Endodermal cell (in vitro differentiated cells): ENCODE results near the gene ALG14. TPM values are rescaled to one million over a fixed set of nuclear protein-coding genes. Genes with fewer than 3 reads are reported as not detected.

Source experiments
- DNase-seq: peaks from one replicate; pipeline ENCODE4 v3.0.0-alpha.2; 2017
- H3K27ac ChIP-seq: 2 replicates; pipeline ENCODE4 v1.5.1; 2013; ENCODE audit warnings: mild to moderate bottlenecking, low read depth, low read length, moderate library complexity
- H3K27me3 ChIP-seq: 2 replicates; pipeline ENCODE4 v1.6.1; 2013; ENCODE audit warnings: mild to moderate bottlenecking, low read length, moderate library complexity; ENCODE audit not compliant: insufficient read depth, control insufficient read depth, poor library complexity, severe bottlenecking
- H3K36me3 ChIP-seq: 2 replicates; pipeline ENCODE4 v1.7.0; 2013; ENCODE audit warnings: mild to moderate bottlenecking, low read length, moderate library complexity; ENCODE audit not compliant: control insufficient read depth, insufficient read depth
- H3K4me1 ChIP-seq: one replicate; pipeline ENCODE4 v1.7.0; 2013; ENCODE audit warnings: low read length; ENCODE audit not compliant: control insufficient read depth, insufficient read depth
- H3K4me3 ChIP-seq: 2 replicates; pipeline ENCODE4 v1.5.1; 2013; ENCODE audit warnings: mild to moderate bottlenecking, low read length, moderate library complexity
- H3K9ac ChIP-seq: 2 replicates; pipeline ENCODE4 v1.6.1; 2013; ENCODE audit warnings: mild to moderate bottlenecking, low read length, moderate library complexity; ENCODE audit not compliant: poor library complexity, severe bottlenecking; ENCODE audit errors: extremely low read depth
- H3K9me3 ChIP-seq: 2 replicates; pipeline ENCODE4 v1.6.1; 2013; ENCODE audit warnings: mild to moderate bottlenecking, low read length, moderate library complexity; ENCODE audit not compliant: control insufficient read depth
- H3K27ac Mint-ChIP-seq: 2 replicates; pipeline ENCODE4 v1.8.0; 2020; ENCODE audit warnings: mixed read lengths
- H3K27me3 Mint-ChIP-seq: 2 replicates; pipeline ENCODE4 v1.8.0; 2021; ENCODE audit warnings: mild to moderate bottlenecking, mixed read lengths; ENCODE audit not compliant: insufficient read depth
- H3K36me3 Mint-ChIP-seq: 2 replicates; pipeline ENCODE4 v1.8.0; 2020; ENCODE audit warnings: low read depth, mixed read lengths
- H3K4me1 Mint-ChIP-seq: 2 replicates; pipeline ENCODE4 v1.8.0; 2020; ENCODE audit warnings: mixed read lengths
- H3K4me3 Mint-ChIP-seq: 2 replicates; pipeline ENCODE4 v1.8.0; 2020; ENCODE audit warnings: mild to moderate bottlenecking, moderate library complexity, mixed read lengths
- H3K9me3 Mint-ChIP-seq: 2 replicates; pipeline ENCODE4 v1.8.0; 2020; ENCODE audit warnings: mild to moderate bottlenecking, mixed read lengths
- WGBS, 2 experiments: methylation state at CpG; one replicate each; pipeline versions ENCODE4 v1.1.5 to v1.1.7; 2013; ENCODE audit warnings: missing lambda C conversion rate in 2 of 2, mixed read lengths in 1 of 2; ENCODE audit not compliant: insufficient coverage in 1 of 2, insufficient read length in 1 of 2; 5-methylcytosine and 5-hydroxymethylcytosine counted together
- total RNA-seq, 2 donors: library from RNA; stranded (reverse); fragmentation: NEBNext Ultra II Directional in 1 of 2; extraction: Animal tissue kit (Norgen Biotek cat#: 25700) in 1 of 2; gene quantifications; 2 replicates in 1 of 2; 3 replicates in 1 of 2; pipeline ENCODE4 v1.2.1, GENCODE V29; 2021
- TF ChIP-seq, protein P1 (sequence below): fragments of 200-600 bp; sonication (generic); conservative IDR thresholded peaks from 2 replicates; pipeline ENCODE4 v1.5.0; 2021; ENCODE audit warnings: antibody characterized with exemption, mild to moderate bottlenecking

Gene ALG14
- total RNA-seq, 2 donors from 2014 or later, result 5.9 to 7.0 TPM

DNA sequence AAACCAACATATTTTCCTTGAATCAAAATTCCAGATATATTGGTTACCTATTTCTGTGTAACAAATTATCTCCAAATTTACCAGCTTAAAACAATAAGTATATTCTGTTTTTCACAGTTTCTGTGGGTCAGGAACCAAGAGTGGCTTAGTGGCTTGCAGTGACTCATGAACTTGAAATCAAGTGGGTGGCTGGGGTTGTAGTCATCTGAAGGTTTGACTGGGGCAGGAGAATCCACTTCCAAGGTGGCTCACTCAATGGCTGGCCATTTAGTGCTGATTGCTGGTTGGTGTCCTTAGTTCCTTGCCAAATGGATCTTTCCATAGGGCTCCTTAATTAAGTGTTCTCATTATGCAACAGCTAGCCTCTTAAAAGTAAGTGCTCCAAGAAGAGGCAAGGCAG is 43.8 kb downstream of the ALG14 start:
- Histone ChIP-seq H3K4me3 (no peak overlapping the region), H3K27me3 (no peaks in the 10 kb centered on the region), H3K9me3 (peaks cover 32% of the 10 kb centered on the region), H3K27ac (no peak overlapping the region), H3K4me1 (no peaks in the 10 kb centered on the region), H3K9ac (no peak overlapping the region), H3K36me3 (peaks cover 7% of the 10 kb centered on the region)
- Mint-ChIP-seq H3K27me3 (no peaks in the 10 kb centered on the region), H3K4me3 (no peak overlapping the region), H3K4me1 (no peaks in the 10 kb centered on the region), H3K9me3 (peaks cover 7% of the 10 kb centered on the region), H3K27ac (no peak overlapping the region), H3K36me3 (peaks cover 37% of the 10 kb centered on the region)
- TF ChIP-seq, protein P1, sequence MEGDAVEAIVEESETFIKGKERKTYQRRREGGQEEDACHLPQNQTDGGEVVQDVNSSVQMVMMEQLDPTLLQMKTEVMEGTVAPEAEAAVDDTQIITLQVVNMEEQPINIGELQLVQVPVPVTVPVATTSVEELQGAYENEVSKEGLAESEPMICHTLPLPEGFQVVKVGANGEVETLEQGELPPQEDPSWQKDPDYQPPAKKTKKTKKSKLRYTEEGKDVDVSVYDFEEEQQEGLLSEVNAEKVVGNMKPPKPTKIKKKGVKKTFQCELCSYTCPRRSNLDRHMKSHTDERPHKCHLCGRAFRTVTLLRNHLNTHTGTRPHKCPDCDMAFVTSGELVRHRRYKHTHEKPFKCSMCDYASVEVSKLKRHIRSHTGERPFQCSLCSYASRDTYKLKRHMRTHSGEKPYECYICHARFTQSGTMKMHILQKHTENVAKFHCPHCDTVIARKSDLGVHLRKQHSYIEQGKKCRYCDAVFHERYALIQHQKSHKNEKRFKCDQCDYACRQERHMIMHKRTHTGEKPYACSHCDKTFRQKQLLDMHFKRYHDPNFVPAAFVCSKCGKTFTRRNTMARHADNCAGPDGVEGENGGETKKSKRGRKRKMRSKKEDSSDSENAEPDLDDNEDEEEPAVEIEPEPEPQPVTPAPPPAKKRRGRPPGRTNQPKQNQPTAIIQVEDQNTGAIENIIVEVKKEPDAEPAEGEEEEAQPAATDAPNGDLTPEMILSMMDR, result no peak
- DNase-seq, result no peak

DNA sequence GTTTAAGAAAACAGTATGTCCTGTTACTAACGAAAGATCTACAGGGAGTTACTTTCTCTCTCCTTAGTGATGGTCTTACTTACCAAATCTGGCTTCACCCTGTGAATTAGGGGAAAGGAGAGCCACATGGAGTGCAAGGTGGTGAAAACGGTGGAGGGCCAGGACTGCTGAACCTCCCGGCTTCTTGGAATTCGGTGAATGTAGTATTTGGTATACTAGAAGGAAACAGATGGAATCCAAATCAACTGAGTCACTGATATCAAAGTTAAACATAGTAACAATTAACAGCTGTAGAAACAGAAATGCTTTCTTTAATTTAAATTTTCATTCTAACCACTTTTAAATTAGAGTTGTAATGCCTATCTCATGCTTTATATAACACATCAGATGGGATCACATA is 45.7 kb downstream of the ALG14 start:
- Mint-ChIP-seq H3K36me3 (peaks cover 39% of the 10 kb centered on the region), H3K4me1 (no peaks in the 10 kb centered on the region), H3K4me3 (no peak overlapping the region), H3K9me3 (peaks cover 7% of the 10 kb centered on the region), H3K27me3 (no peaks in the 10 kb centered on the region), H3K27ac (no peak overlapping the region)
- Histone ChIP-seq H3K9ac (no peak overlapping the region), H3K4me3 (no peak overlapping the region), H3K27me3 (no peaks in the 10 kb centered on the region), H3K27ac (no peak overlapping the region), H3K4me1 (no peaks in the 10 kb centered on the region), H3K9me3 (peaks cover 32% of the 10 kb centered on the region), H3K36me3 (peaks cover 7% of the 10 kb centered on the region)
- TF ChIP-seq, protein P1, result no peak
- WGBS, 2 experiments, result 96 to 100% methylated on average over 1 to 4 of the region's 4 CpGs
- no peak for DNase-seq

DNA sequence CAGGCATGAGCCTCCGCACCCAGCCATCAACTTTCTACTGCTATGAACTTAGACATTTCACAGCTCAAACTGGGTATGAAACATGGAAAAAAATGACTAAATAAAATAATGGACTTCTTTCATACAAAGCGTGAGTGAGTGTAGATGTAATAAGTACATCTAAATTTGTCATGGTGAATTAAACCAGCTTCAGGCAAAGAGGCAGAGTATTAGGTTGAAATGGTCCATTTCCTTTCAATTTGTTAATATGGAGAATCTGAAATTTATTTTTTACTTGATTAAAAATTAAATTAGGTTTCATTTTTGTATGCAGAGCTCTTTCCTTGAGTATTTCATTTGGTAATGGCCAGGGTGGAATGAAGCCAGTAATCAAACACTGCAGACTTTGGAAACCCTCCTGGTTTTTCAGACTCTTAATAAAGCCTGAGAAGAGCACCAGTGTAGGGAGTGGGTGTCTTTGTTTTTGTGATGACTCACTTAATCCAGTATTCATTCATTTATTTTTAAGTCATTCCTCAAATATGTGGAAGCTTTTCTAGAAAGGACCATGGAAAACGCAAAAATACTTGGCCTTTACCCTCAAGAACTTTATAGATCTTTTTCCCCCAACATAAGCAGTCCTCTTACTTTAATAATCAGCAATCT is 49.2 kb downstream of the ALG14 start:
- H3K27ac Mint-ChIP-seq, result no peak overlapping the region

More for the DNA sequence above, 49.2 kb downstream of the ALG14 start:
- 81 to 93% methylated on average over 2 to 3 of the region's 3 CpGs for WGBS, 2 experiments
- peaks cover 2% of the 10 kb centered on the region for H3K9me3 Mint-ChIP-seq
- Histone ChIP-seq H3K4me1 (peaks cover 2% of the 10 kb centered on the region), H3K36me3 (peaks cover 7% of the 10 kb centered on the region), H3K9ac (no peak overlapping the region), H3K27me3 (no peaks in the 10 kb centered on the region), H3K27ac (no peak overlapping the region), H3K9me3 (peaks cover 21% of the 10 kb centered on the region), H3K4me3 (no peak overlapping the region)
- H3K27me3 Mint-ChIP-seq, result no peaks in the 10 kb centered on the region
- peaks cover 9% of the 10 kb centered on the region for H3K4me1 Mint-ChIP-seq
- TF ChIP-seq, protein P1, result no peak
- no peak for DNase-seq
- peaks cover 35% of the 10 kb centered on the region for H3K36me3 Mint-ChIP-seq
- H3K4me3 Mint-ChIP-seq, result no peak overlapping the region
